LNCAP (cell line): ENCODE data around the gene SKIC2.

Experiments used
- CTCF ChIP-seq: fragments of 450-650 bp; IDR thresholded peaks from 2 replicates; pipeline ENCODE4 v1.5.1; 2017; ENCODE audit warnings: mild to moderate bottlenecking

The SKIC2 gene

GRCh38 chr6:31958412-31958740, 599 bp upstream of the SKIC2 start:
- TF ChIP-seq CTCF, result no peak

DNA sequence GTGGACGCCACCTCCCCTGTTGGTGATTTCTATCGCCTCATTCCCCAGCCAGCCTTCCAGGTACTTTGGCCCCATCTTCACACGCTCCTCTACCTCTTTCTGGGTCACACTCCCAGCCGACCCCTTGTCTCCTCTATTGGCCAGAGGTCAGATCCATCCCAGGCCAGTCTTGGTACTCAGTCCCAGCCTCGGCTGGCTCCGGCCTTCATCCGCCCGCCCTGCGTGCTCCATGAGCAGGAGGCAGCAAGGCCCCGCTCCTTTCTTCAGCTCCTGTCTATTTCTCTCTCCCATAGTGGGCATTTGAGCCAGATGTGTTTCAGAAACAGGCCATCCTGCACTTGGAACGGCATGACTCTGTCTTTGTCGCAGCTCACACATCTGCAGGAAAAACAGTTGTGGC, 2.6 kb downstream of the SKIC2 start:
- no peak for TF ChIP-seq CTCF

- no peak for TF ChIP-seq CTCF
These were observed 4.9 kb downstream of the SKIC2 start for GRCh38 chr6:31963921-31964320.

- TF ChIP-seq CTCF, result no peak
These were observed 6.7 kb downstream of the SKIC2 start for GRCh38 chr6:31965700-31966099.

DNA sequence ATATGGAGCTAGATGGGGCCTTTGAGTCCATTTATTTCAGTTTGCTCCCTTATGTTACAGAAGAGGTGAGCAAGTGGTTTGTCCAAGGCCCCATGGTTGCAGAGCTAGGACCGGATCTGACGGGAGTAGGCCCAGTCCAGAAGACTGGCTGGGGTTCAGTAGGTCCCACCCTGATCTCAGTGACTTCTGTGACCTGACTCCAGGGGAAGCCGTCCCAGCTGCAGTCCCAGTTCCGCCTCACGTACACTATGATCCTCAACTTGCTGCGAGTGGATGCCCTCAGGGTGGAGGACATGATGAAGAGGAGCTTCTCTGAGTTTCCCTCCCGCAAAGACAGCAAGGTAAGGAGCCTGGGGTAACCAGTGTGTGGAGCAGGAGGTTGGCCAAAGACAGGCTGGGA, 7.5 kb downstream of the SKIC2 start:
- TF ChIP-seq CTCF, result no peak

DNA sequence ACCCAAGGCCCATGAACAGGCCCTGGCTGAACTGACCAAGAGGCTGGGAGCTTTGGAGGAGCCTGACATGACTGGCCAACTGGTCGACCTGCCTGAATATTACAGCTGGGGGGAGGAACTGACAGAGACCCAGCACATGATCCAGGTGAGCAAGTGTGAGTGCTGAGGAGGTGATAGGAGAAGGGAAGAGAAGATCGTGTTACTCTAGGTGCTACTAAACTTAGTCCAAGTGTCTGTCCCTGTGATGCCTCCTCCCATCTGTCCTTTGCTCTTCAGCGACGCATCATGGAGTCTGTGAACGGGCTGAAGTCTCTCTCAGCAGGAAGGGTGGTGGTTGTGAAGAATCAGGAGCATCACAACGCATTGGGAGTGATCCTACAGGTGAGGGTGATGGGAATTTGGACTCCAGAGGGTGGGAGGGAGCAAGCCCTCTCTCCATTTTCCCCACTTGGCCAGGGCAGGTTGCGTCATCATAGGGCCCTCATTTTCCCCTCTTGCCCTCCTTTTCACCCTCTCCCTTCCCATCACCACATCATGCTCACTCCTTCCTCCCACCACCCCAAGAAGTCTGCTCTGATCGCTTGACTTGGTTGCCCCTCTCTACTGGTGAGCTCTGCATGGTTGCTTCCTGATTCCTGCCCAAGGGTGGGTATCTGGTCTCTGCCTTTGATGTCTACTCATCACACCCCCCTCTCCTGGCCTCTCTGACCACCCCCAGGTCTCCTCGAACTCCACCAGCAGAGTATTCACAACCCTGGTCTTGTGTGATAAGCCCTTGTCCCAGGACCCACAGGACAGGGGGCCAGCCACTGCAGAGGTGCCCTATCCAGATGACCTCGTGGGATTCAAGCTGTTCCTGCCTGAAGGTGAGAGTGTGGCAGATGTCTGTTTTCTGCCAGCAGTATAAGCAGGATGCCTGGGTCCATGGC, 8.3 kb downstream of the SKIC2 start:
- TF ChIP-seq CTCF, result no peak

GRCh38 chr6:31967926-31968320, 8.9 kb downstream of the SKIC2 start:
- TF ChIP-seq CTCF, result no peak

DNA sequence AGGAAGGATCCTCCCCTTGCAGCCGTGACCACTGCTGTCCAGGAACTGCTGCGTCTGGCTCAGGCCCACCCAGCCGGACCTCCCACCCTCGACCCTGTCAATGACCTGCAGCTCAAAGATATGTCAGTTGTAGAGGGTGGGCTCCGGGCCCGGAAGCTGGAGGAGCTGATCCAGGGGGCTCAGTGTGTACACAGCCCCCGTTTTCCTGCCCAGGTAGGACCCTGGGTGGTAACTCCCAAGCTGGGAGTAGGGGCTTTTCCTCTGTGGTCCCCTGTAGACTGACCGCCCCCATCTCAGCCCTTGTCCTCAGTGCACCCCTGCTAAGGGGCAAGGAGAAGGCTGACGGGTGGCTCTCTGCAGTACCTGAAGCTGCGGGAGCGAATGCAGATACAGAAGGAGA, 9.4 kb downstream of the SKIC2 start:
- no peak for TF ChIP-seq CTCF
